ENCODE measurements around the gene DDRGK1. TPM values are rescaled to one million over a fixed set of nuclear protein-coding genes. Genes with fewer than 3 reads are reported as not detected.
"Not testable (repeated sequence)": the region's sequence is repeated elsewhere in the genome, so short reads cannot be mapped to it uniquely, and the experiment has no call there.

The DDRGK1 gene
- total RNA-seq, 1 donor from 2014 or later = 68.0 TPM

DNA sequence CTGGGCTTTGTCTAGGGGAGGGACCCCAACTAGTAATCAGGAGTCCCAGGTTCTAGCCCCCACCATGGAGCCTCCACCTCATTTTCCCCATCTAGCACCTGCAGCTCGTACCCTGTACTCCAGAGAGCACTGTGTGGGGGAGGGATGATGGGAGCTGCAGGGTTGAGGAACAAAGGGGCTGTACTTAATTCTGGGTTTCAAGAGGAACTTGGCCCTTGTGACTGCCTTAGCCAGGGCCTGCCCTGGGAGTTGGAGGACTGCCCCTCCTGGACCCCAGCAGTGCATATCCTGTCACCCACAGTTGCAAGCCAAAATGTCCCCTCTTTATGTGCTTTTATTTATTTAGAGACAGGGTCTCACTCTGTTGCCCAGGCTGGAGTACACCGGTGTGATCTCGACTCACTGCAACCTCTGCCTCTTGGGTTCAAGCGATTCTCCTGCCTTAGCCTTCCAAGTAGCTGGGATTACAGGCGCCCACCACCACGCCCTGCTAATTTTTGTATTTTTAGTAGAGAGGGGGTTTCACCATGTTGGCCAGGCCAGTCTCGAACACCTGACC, 11.0 kb upstream of the DDRGK1 start:
- not testable (repeated sequence) for DNase-seq (ENCODE audit: low read depth)

DNA sequence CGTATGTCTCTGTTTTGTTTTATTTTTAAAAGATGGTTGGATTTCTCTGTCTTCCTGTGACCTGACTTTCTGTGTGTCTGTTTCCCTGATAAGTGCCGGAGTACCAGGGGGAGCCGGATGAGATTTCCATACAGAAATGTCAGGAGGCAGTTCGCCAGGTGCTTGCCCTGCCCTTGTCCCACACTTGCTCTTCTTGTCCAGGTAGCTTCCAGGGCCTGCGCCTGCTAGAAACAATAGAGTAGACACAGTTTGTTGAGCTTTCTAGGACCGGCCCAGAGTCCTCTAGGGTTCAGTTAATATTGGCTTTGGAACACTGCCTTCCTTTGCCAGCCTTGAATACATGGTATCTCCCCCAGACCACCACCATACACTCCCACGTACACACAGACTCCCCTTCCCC, 8.7 kb upstream of the DDRGK1 start:
- no peak for DNase-seq (ENCODE audit: low read depth)

DNA sequence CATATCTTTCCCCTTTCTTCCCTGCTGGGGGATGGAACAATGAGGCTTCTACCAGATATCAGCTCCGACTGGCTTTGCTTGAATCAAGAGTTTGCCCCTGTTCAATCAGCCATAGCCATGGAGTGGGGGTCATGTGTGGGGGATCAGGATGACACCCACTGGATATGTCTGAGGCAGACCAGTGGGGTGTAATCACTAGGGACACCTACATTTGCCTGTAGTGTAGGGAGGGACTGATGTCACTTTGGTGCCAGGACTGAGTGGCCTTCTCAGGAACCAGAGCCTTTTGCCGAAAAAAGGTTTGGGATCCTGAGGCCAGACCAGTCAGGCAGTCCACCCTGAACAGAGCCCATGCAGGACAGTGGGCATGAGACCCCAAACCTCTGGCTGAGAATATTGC, 5.9 kb upstream of the DDRGK1 start:
- DNase-seq (ENCODE audit: low read depth) = no peak

- DNase-seq (ENCODE audit: low read depth) = peak; percentile 6
Observed at GRCh38 chr20:3209946-3210317, 5.5 kb upstream of the DDRGK1 start.

GRCh38 chr20:3209257-3209945, 4.9 kb upstream of the DDRGK1 start, which contains the start of gene ITPA:
ITPA (plus strand) TSS chr20:3209498; CDS start chr20:3209552, 54 bp downstream.
- DNase-seq (ENCODE audit: low read depth) = peak; percentile 29

DNA sequence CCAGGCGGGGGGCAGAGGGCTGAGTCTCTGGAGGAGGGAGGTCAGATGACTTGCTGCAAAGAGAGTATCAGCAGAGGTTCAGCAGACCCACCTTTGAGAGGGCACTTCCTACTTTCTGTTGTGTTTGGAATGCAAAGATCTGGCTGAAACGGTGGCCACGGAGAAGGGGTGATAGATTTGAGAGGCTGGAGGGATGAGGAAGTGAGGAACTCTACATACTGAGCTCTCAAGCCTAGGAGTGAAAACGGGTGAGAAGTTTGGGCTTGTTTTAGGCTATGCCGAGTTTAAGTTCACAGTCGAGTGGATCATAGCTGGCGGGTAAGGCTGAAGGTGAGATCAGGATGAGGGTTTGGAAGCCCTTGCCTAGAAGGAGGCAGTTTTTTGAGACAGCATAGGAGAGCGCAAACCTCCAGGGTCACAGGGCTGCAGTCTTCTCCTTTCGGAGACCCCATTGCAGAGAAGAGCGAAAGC, 4.3 kb upstream of the DDRGK1 start:
- peak; percentile 7 for DNase-seq (ENCODE audit: low read depth)

DNA sequence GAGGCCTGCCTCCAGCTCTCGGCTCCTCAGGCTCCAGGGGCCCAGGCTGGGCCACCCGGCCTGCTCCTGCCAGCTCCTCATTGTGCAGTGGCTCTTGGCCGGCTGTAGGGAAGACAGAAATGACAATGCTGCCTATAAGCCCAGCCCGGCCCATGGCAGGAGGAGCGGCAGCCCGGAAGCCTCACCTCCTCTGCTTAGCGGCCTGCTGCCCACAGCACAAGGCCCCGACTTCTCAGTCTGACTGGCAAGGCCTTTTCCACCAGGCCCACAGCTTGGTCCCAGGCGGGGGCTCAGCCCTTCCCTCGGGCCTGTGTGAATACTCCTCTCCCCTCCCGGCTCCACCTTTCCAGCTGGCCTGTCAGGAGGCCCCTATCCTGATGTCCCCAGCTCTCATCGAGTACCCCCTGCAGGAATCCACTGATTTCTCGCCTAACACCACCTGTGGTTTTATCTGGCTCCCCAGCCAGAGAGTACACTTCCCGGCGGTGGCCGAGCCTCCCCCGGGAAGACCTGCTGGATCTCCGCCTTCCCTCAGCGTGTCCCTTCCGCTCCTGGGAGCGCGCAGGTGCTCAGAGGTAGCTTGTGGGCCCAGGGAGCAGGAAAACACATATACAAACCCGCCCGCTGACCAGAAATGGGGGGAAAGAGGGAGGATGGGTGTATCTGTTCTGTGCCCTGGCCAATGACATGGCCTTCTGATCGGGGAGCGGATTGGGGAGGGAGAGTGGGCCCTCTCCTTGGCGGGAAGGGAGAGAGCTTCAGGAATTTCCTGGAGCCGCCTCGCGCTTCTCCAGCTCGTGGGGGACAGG, 963 bp downstream of the DDRGK1 start:
- DNase-seq (ENCODE audit: low read depth) = peak; percentile 18

DNA sequence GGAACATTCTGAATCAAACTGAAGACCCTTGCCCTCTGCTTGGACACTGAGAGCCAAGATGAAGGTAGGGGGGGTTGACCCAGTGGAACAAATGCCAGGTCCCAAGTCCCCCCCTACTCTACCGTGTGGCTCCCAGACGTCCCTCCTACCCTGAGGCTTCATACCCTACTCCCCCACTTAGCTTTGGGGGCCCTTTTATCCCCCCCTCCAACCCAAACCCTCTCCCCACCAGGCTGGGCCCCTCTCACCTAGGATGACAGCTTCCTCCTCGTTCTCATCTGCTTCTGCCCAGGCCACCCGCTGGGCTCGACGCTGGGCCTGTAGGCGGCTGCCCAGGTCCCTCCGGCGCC, 1.5 kb downstream of the DDRGK1 start:
- DNase-seq (ENCODE audit: low read depth) = no peak

DNA sequence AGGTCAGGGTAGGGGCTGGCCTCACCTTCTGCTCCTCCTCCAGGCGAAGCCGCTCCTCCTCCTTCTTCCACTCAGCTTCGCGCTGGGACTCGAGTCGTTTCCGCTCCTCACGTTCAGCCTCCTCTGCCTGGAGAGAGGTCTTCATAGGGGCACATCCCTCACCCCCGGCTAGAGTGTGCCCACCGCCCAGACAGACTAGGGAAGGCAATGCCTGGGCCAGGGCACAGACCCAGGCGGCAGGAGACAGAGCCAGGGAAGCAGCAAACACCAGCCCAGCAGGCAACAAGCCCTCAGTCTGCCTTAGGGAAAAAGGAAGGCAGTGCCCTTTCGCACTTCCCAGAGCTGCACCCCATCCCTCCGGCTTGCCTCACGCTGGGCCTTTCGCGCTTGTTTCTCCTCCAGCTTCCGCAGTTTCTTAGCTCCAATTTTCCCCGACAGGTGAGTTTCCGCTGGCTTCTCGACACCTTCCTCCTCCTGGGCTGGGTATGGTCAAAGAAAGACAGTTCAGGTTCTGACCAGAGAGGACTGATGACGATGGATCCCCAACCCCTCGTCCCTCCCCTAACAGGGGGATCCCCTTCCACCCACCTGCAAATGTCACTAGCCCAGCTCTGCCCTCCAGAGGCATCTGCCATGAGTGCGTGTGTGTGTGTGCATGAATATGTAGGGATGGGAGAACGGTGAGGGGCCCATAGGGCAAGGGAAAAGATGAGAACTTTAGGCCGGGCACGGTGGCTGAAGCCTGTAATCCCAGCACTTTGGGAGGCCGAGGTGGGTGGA, 4.3 kb downstream of the DDRGK1 start:
- DNase-seq (ENCODE audit: low read depth) = no peak

- no peak for DNase-seq (ENCODE audit: low read depth)
Observed at GRCh38 chr20:3199206-3199605, 5.3 kb downstream of the DDRGK1 start.

DNA sequence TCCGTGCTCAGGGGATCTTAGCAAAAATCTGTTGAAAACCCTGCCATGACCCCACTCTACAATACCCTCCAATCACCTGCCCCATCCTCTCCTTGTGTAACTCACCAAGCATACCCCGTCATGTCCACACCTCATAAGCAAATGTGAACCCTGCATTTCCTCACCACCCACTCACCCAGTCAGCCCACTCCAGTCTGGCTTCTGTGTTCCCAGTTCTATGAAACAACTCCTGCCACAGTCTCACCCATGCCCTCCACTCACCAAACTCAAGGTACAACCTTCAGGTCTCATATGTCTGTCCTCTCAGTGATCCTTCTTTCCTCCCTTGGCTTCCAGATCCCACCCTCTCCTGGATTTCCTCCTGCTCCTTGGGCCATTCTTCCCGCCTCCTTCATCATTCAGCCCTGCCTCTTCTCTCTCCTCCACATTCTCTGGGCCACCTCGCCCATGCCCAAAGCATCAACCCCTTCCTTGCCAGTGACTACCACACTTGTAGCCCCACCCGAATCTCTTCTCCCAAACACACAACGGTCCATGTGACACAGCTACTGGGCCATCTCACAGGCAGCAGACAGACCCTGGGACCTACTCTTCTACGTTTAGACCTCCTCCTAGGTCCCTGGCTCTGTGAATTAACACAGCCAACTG, 8.8 kb downstream of the DDRGK1 start:
- DNase-seq (ENCODE audit: low read depth) = no peak

DNA sequence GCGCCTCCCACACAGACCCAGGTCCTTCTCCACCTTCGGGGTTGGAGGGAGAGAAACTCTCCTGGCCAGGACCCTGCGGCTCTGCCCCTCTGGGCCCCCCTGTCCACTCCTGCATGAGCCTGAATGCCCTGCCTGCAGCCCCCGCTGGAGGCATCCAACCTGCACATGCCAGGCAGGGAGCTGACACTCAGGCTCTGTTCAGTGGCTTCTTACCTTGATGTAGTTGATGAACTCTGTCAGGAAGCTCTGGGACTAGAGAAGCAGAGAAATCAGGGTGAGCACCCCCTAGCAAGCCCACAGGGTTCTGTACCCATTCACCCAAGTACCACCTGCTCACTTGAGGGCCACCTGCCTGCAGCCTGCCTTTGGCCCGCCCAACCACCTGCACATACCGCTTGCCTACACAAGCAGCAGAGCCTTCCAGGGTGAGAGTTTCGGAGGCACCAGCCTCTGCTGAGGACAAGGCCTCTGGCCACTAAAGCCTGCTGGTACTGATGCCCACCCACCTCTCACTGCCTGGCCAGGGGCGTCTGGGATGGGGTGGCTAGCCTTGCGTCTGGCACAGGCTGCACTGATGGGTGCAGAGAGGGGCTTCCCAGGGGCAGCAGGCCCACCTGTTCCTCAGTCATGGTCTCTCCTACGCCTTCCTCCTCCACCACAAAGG, 9.7 kb downstream of the DDRGK1 start:
- DNase-seq (ENCODE audit: low read depth) = no peak

DNA sequence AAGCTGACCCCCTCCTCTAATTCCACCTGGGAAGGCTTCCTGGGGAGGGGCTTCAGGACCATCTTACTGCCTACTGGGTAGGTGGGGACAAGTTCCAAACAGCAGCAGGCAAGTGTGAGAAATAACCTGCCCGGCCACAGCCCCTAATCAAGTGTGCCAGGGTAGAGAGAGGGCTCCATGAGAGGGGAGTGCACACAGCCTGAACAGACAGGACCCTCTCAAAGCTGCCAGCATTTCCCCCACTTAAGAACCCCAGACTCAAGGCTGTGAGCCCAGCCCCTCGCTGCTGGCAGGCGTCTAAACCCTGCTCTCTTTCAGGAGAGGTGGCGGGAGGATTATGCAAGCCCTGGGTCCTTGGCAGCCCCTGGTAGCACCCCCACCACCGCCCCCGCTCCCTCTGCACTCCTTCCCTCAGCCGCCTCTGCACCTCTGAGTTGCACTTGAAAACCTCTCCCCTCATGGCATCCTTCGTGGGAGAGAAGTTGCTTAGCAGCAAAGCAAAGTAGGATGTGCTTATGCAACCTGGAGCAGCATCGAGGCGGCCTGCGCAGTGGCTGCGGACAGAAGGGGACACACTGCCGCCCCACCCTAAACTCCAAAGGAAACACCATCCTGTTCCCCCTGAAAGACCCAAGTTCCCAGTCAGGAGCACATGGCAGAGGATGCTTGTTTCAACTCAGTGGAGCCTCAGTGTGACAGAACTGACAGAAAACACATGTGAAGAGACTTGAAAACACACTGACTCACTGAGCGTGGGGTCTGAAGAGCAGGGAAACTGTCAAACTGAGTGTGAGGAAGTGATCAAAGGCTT, 10.5 kb downstream of the DDRGK1 start:
- no peak for DNase-seq (ENCODE audit: low read depth)

GRCh38 chr20:3192226-3193015, 12.1 kb downstream of the DDRGK1 start:
- DNase-seq (ENCODE audit: low read depth) = no peak

- DNase-seq (ENCODE audit: low read depth) = no peak
Observed at GRCh38 chr20:3190681-3191111, 13.8 kb downstream of the DDRGK1 start.

- no peak for DNase-seq (ENCODE audit: low read depth)
Observed at GRCh38 chr20:3189561-3190131, 14.8 kb downstream of the DDRGK1 start.

DNA sequence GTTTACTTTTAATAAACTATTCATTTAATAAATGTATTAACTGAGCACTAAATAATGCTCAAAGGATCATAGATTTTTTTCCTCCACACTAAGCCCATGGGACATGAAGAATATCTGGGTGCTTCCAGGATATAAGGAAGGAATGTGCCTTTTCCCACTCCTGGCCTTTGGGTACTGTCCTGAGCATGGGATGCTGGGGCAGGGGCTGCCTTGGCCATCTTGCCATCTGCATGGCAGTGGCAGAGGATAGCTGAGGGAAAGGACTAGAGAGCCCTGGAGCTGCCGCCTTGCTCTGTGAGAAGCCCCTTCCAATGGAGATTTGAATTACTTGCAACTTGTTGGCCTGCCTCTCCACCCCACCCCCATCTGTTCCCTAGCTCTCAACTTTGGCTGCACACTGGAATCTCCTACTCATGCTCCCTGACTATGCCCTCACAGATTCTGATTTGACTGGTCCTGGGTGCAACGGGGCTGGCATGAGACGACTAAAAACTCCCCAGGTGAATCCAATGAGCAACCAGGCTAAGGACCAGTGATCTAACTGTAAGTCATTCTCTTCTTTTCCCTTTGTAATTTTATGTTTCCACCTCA, 15.6 kb downstream of the DDRGK1 start:
- no peak for DNase-seq (ENCODE audit: low read depth)

- not testable (repeated sequence) for DNase-seq (ENCODE audit: low read depth)
Observed at GRCh38 chr20:3187861-3188260, 16.6 kb downstream of the DDRGK1 start.
